Left forelimb (tissue), 1 donor: ENCODE measurements around the gene PSKH1.
A peak's percentile ranks its signal among the peaks of the same experiment; 100 is the strongest.
"Not testable (repeated sequence)": the region's sequence is repeated elsewhere in the genome, so short reads cannot be mapped to it uniquely, and the experiment has no call there.

Experiments used
- DNase-seq: peaks from one replicate; pipeline ENCODE4 v3.0.0-alpha.2; 2018; ENCODE audit warnings: low spot score

Gene PSKH1

GRCh38 chr16:67926181-67926750 lies 33.2 kb downstream of the PSKH1 start:
- no peak for DNase-seq

DNA sequence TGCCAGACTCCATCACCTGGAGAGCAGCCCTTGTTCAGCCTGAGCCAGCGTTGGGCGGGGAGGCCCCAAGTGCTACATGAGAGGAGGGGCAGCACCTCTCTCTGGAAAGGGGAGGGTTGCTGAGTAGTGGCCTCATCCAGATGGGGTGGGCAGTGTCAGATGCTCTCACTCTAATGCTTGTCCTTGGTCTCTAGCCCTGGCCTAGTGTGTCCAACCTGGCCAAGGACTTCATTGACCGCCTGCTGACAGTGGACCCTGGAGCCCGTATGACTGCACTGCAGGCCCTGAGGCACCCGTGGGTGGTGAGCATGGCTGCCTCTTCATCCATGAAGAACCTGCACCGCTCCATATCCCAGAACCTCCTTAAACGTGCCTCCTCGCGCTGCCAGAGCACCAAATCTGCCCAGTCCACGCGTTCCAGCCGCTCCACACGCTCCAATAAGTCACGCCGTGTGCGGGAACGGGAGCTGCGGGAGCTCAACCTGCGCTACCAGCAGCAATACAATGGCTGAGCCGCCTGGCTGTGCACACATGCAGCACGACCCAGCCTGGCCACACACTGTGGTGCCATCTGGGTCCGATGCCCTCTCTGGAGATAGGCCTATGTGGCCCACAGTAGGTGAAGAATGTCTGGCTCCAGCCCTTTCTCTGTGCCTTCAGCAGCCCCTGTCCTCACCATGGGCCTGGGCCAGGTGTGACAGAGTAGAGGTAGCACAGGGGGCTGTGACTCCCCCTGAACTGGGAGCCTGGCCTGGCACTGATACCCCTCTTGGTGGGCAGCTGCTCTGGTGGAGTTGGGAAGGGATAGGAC lies 34.3 kb downstream of the PSKH1 start:
- no peak for DNase-seq

DNA sequence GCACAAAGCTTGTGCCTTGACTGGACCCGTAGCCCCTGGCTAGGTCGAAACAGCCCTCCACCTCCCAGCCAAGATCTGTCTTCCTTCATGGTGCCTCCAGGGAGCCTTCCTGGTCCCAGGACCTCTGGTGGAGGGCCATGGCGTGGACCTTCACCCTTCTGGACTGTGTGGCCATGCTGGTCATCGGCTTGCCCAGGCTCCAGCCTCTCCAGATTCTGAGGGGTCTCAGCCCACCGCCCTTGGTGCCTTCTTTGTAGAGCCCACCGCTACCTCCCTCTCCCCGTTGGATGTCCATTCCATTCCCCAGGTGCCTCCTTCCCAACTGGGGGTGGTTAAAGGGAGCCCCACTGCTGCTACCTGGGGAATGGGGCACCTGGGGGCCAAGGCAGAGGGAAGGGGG lies 35.1 kb downstream of the PSKH1 start:
- no peak for DNase-seq

DNA sequence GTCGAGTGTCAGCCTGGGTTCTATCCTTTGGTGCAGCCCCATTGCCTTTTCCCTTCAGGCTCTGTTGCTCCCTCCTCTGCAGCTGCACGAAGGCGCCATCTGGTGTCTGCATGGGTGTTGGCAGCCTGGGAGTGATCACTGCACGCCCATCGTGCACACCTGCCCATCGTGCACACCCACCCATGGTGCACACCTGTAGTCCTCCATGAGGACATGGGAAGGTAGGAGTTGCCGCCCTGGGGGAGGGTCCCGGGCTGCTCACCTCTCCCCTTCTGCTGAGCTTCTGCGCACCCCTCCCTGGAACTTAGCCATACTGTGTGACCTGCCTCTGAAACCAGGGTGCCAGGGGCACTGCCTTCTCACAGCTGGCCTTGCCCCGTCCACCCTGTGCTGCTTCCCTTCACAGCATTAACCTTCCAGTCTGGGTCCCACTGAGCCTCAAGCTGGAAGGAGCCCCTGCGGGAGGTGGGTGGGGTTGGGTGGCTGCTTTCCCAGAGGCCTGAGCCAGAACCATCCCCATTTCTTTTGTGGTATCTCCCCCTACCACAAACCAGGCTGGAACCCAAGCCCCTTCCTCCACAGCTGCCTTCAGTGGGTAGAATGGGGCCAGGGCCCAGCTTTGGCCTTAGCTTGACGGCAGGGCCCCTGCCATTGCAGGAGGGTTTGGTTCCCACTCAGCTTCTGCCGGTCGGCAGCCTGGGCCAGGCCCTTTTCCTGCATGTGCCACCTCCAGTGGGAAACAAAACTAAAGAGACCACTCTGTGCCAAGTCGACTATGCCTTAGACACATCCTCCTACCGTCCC lies 35.7 kb downstream of the PSKH1 start:
- DNase-seq: no peak

DNA sequence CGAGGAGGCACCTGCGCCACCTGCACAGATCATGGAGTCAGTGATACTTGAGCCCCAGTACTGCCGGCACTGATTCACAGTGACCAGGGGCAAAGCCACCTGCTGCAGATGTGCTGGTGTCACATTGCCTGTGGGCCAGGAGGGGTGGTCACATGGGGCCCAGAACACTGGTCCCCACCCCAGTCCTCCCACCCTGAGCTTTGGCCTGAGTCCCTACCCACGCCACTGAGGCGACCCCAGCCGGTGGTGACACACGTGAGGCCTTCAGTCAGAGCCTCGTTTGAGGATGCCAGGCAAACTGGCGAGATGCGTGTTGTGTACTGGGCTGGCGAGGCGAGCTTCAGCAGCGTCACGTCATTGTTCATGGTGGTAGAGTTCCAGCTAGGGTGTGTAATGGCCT lies 37.1 kb downstream of the PSKH1 start:
- DNase-seq: no peak

DNA sequence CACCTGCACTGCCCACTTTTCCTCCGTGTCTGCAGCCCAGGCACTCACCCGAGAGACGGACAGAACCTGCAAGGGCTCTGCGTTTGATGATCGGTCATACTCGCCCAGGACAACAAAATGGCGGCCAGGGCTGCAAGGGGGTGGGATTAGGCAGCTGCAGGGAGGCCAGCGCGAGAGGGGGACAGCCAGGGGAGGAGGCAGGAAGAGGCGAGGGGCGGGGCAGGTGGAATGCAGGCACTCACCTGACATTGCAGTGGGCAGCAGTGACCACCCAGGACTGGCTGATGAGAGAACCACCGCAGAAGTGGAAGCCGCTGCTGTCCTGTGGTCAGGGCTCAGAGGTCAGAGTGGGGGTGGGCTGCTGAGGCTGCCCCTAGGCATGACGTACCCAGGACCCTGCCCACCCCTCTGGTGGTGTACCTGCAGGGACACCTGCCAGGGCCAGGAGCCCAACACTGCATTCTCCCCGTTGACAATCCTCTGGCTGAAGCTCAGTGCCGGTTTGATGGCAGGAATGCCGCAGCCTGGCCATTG lies 37.7 kb downstream of the PSKH1 start:
- no peak for DNase-seq

GRCh38 chr16:67931712-67932461 lies 38.8 kb downstream of the PSKH1 start, which contains the start of gene CTRL:
CTRL (minus strand) TSS chr16:67931862; CDS start chr16:67931852, 10 bp downstream.
- no peak for DNase-seq

DNA sequence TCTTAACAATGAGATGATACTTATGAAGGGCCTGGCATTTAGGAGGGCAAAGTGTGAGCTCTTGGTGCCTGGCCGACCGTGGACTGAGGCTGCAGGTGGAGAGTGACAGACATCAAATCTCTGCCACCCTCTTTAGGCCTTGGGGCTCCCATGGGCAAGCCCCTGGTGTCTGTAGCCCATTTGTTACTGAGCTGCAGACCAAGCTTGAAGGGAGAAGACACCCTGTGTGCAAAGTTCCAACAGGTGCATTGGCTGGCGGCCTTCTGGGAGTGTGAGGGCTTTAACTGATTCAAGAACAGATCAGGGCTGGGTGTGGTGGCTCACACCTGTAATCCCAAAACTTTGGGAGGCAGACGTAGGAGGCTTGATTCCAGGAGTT lies 39.4 kb downstream of the PSKH1 start:
- DNase-seq: no peak

GRCh38 chr16:67933805-67934204 lies 40.8 kb downstream of the PSKH1 start:
- DNase-seq: no peak

GRCh38 chr16:67934306-67935100 lies 41.4 kb downstream of the PSKH1 start:
- no peak for DNase-seq

DNA sequence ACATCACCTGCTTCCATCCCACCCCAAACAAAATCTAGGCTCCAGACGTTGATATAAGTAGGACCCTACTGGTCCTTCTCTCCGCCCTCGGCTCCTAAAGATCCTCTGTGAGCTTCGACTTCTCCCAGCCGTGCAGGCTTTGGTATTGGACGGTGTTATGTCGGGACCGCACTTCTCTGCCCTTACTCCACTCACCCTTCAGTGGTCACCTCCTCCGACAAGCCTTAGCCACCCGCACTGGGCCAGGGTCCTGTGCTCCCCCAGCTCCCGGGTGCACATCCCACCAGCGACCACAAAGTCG lies 42.0 kb downstream of the PSKH1 start:
- no peak for DNase-seq

- peak; percentile 90 for DNase-seq
These were observed 42.5 kb downstream of the PSKH1 start for GRCh38 chr16:67935402-67936123.

DNA sequence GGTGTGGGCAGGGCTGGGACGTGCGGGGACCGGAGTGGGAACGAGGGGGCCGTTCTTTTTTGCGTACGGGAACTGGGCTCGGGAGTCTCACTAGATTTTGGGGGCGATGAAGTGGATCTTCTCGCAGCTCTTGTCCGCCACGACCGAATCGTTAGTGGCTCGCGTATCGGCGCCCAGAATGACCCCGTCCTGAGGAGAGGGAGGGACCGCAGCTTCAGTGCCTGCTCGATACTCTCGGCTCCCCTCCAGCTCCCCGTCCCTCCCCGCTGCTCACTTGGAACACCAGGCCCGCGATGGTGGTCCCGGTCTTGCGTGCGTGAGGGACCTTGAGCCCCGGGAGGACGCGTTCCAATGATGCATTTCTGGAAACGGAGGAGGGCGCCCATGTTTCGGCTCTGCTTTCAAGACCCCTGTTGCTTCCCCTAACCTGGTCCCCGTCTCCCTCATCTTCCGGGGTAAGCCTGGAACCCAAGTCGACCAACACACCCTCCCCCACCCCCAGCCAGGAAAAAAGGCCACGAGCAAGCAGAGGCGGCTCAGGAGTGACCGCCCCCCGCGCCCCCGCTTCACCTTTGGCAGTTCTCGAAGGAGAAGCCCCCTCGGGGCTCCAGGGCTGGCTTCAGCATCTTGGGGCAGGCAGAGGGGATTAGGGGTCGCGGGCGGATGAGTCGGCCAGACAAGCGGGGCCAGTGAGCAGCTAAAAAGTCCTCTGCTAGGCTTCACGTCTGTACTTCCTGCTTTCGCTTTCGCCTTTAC lies 43.2 kb downstream of the PSKH1 start, which contains the start of gene PSMB10:
PSMB10 (minus strand) TSS at position 727 of the 756 bp plus-strand sequence; CDS start at position 626, 101 bp downstream.
- DNase-seq: no peak

GRCh38 chr16:67936880-67937605 lies 44.0 kb downstream of the PSKH1 start:
- DNase-seq: no peak

- not testable (repeated sequence) for DNase-seq
These were observed 44.7 kb downstream of the PSKH1 start for GRCh38 chr16:67937713-67938112.

DNA sequence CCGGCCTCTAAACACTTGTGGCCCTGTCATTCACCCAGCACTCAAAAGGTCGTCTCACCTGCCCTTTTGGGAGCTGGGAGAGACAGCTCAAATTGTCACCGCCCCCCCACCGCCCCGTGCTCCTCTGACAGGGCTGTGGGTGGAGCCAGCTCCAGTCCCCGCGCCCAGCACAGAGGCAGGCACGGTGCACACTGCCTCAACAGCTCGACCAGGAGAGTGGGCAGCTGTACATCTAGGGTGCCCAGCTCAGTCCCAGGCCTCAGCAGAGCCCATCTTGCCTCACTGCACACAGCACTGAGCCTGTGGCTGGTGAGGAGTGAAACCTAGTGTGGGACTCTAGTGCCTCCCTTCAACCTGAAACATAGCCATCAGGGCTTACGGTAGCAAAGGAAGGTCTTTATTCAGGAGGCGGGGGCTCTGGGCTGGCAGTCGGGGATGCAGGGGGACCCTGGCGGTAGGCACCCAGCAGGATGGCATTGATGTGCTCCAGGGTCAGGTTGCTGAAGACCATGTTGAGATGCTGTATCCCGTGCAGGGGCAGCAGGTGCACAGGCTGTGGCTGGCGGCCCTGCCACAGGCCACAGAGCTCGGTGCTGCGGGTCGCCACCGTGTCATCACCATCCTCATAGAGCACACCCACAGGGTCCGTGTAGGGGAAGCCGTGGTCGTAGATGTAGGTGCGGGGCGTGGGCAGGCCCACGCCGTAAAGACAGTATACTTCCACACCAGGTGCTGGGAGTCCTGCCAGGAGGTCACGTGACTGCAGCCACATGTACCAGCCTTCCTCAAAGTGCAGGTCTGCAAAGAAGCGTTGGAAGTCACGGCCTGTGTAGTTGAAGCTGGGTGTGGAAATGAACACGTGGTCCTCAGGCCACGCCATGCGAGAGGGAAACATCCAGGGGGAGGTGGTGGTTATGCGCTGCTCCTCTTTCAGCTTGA lies 46.7 kb downstream of the PSKH1 start:
- DNase-seq: no peak

GRCh38 chr16:67940446-67941089 lies 47.5 kb downstream of the PSKH1 start:
- no peak for DNase-seq
